ENCODE data around the gene HES5.

GRCh38 chr1:2516946-2517345 lies 13.1 kb downstream of the HES5 start:
- TF ChIP-seq CTCF (IDR thresholded peaks at IDR 0.05; ENCODE audit: low read depth, low read length) (no peak), POLR2A (IDR thresholded peaks at IDR 0.05; ENCODE audit: extremely low read depth, insufficient read length) (no peak)
